Measurements from ENCODE around the gene ITGA1. TPM values are rescaled to one million over a fixed set of nuclear protein-coding genes. Genes with fewer than 3 reads are reported as not detected.

ITGA1 gene
- total RNA-seq, 2 donors from 2014 or later, result 0.33 to 3.5 TPM

GRCh38 chr5:52861368-52861767 is 73.7 kb downstream of the ITGA1 start:
- Histone ChIP-seq H3K27ac (ENCODE audit: low read depth, low read length) (no peak overlapping the region), H3K9me3 (ENCODE audit: control insufficient read depth, low read length) (no peaks in the 10 kb centered on the region), H3K36me3 (ENCODE audit: control insufficient read depth, insufficient read depth, low read length) (no peaks in the 10 kb centered on the region), H3K9ac (ENCODE audit: extremely low read depth, low read length, poor library complexity, severe bottlenecking) (no peak overlapping the region), H3K4me1 (ENCODE audit: control insufficient read depth, insufficient read depth, low read length) (no peaks in the 10 kb centered on the region), H3K4me3 (ENCODE audit: low read length) (no peak overlapping the region), H3K27me3 (ENCODE audit: control insufficient read depth, insufficient read depth, low read length, poor library complexity, severe bottlenecking) (no peaks in the 10 kb centered on the region)
- no peaks in the 10 kb centered on the region for H3K27me3 Mint-ChIP-seq (ENCODE audit: insufficient read depth)
- H3K4me3 Mint-ChIP-seq, result no peak overlapping the region
- DNase-seq, result no peak
- WGBS, 2 experiments (ENCODE audit: insufficient coverage in 1 of 2, insufficient read length in 1 of 2), result 69 to 88% methylated on average over 2 to 5 of the region's 5 CpGs
- H3K27ac Mint-ChIP-seq, result no peak overlapping the region
- no peaks in the 10 kb centered on the region for H3K4me1 Mint-ChIP-seq
- H3K9me3 Mint-ChIP-seq, result no peaks in the 10 kb centered on the region
- H3K36me3 Mint-ChIP-seq (ENCODE audit: low read depth), result no peaks in the 10 kb centered on the region
- TF ChIP-seq CTCF (conservative IDR thresholded peaks at IDR 0.05), result no peak

GRCh38 chr5:52863715-52864290 is 76.1 kb downstream of the ITGA1 start:
- no peak overlapping the region for H3K27ac ChIP-seq (ENCODE audit: low read depth, low read length)
- DNase-seq, result no peak
- H3K4me1 ChIP-seq (ENCODE audit: control insufficient read depth, insufficient read depth, low read length), result no peaks in the 10 kb centered on the region
- Mint-ChIP-seq H3K4me3 (no peak overlapping the region), H3K27me3 (ENCODE audit: insufficient read depth) (no peaks in the 10 kb centered on the region), H3K9me3 (no peaks in the 10 kb centered on the region), H3K36me3 (ENCODE audit: low read depth) (no peaks in the 10 kb centered on the region), H3K27ac (no peak overlapping the region), H3K4me1 (no peaks in the 10 kb centered on the region)
- H3K4me3 ChIP-seq (ENCODE audit: low read length), result no peak overlapping the region
- TF ChIP-seq CTCF (conservative IDR thresholded peaks at IDR 0.05), result no peak
- no peaks in the 10 kb centered on the region for H3K9me3 ChIP-seq (ENCODE audit: control insufficient read depth, low read length)
- 88 to 100% methylated on average over 2 of the region's 2 CpGs for WGBS, 2 experiments (ENCODE audit: insufficient coverage in 1 of 2, insufficient read length in 1 of 2)
- no peaks in the 10 kb centered on the region for H3K27me3 ChIP-seq (ENCODE audit: control insufficient read depth, insufficient read depth, low read length, poor library complexity, severe bottlenecking)
- H3K9ac ChIP-seq (ENCODE audit: extremely low read depth, low read length, poor library complexity, severe bottlenecking), result no peak overlapping the region
- H3K36me3 ChIP-seq (ENCODE audit: control insufficient read depth, insufficient read depth, low read length), result no peaks in the 10 kb centered on the region

GRCh38 chr5:52864371-52864770 is 76.7 kb downstream of the ITGA1 start:
- 89 to 100% methylated on average over 1 of the region's 2 CpGs for WGBS, 2 experiments (ENCODE audit: insufficient coverage in 1 of 2, insufficient read length in 1 of 2)
- Histone ChIP-seq H3K9me3 (ENCODE audit: control insufficient read depth, low read length) (no peaks in the 10 kb centered on the region), H3K27me3 (ENCODE audit: control insufficient read depth, insufficient read depth, low read length, poor library complexity, severe bottlenecking) (no peaks in the 10 kb centered on the region), H3K9ac (ENCODE audit: extremely low read depth, low read length, poor library complexity, severe bottlenecking) (no peak overlapping the region), H3K27ac (ENCODE audit: low read depth, low read length) (no peak overlapping the region), H3K4me3 (ENCODE audit: low read length) (no peak overlapping the region), H3K36me3 (ENCODE audit: control insufficient read depth, insufficient read depth, low read length) (no peaks in the 10 kb centered on the region), H3K4me1 (ENCODE audit: control insufficient read depth, insufficient read depth, low read length) (no peaks in the 10 kb centered on the region)
- Mint-ChIP-seq H3K27me3 (ENCODE audit: insufficient read depth) (no peaks in the 10 kb centered on the region), H3K4me3 (no peak overlapping the region), H3K36me3 (ENCODE audit: low read depth) (no peaks in the 10 kb centered on the region), H3K4me1 (no peaks in the 10 kb centered on the region), H3K27ac (no peak overlapping the region), H3K9me3 (no peaks in the 10 kb centered on the region)
- no peak for TF ChIP-seq CTCF (conservative IDR thresholded peaks at IDR 0.05)
- DNase-seq, result no peak
